SKM-1 (cell line): Measurements from ENCODE around the gene SETMAR.
"Not testable (repeated sequence)": the region's sequence is repeated elsewhere in the genome, so short reads cannot be mapped to it uniquely, and the experiment has no call there.

Experiments
- DNase-seq: peaks from one replicate; lab custom pipeline; 2025; ENCODE audit not compliant: unreplicated experiment; lab: John Stamatoyannopoulos, UW

Gene SETMAR

DNA sequence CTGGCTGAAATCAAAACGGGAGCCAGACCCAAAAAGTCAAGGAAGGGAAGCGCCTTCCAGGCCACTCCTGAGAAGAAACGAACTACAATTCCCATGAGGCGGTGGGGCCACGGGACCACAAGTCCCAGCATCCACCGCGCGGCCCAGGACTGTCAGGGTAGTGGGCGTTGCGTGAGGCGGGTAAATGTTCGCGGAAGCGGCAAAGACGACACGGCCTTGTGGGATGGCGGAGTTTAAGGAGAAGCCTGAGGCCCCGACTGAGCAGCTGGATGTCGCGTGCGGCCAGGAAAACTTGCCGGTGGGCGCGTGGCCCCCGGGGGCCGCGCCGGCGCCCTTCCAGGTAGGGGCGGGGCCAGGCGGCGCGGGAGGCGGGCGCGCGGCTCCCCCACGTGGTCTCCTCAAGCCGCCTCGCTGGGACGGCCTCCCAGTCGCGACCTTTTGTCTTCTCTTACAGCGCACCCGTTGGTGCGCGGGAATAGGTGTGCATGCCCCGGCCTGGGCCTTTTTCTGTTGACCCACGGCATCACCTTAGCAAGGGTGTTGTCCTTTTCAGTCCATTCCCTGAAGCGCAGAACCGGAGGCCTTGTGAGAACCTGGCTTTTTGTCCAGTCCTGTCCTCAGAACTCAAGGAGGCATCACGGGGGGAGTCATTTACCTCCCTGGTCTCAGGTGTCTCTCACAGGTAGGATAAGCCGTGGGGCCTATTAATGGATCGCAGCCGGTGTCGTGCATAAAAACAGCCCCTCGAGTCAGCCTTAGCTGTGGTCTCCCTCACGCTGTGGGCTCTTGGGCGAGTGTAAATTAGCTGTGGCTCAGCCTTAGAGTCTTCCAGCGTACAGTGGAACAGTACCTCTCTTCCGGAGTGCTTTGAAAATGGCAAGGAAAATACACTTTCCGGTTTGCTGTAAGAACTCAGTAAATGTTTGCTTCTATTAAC lies at the start of gene SETMAR:
Gene SETMAR, plus strand, starts transcription at position 183 of the 937 bp plus-strand sequence. Its CDS starts 2 bp downstream, at position 185.
- DNase-seq, result peak; percentile 71

DNA sequence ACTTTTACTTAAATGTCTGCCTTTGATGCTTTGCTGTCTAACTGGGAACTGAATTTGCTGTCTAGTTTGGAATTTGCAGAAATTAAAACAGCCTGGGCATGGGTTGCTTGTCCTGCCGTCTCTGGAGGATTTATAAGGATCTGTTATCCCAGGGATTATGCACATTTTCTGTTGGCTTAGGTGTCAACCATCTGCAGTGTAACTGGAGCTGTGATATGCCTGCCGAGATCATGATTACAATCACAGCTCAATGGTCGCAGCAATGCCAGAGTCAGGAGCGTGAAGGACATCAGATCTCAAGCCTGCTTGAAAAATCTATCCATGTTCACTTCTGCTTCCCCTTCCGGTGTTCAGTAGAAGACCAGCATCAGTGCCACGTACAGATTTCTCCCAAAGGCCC lies 41.8 kb upstream of the SETMAR start:
- DNase-seq, result no peak

GRCh38 chr3:4264040-4264439 lies 39.1 kb upstream of the SETMAR start:
- no peak for DNase-seq

GRCh38 chr3:4270720-4271119 lies 32.4 kb upstream of the SETMAR start:
- DNase-seq, result no peak

GRCh38 chr3:4271834-4272233 lies 31.3 kb upstream of the SETMAR start:
- no peak for DNase-seq

DNA sequence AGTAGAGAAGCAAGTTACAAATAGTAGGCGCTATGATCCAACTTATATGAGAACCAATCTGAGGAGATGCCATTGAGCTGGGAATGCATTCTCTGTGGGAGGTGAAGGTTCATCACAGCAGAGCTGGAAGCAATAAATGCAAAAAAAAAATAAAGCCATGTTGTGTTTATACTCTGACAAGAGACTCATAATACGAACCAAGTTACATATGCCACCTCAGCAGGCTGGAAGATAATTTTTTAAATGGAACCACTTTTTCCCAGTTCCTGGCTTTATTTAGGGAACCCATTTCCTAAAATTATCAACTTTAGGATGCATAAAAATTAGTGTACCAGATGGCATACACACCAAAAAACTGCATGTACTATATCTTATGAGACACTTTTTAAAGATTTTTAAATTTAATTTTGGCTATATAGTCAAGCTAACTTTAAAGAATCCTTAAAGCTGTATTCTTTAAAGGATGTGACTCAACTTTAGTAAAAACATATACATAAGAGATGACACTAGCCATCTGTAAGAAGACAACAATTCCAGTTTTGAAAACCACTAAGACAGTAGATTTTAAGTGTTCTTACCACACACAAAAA lies 23.6 kb upstream of the SETMAR start:
- no peak for DNase-seq

DNA sequence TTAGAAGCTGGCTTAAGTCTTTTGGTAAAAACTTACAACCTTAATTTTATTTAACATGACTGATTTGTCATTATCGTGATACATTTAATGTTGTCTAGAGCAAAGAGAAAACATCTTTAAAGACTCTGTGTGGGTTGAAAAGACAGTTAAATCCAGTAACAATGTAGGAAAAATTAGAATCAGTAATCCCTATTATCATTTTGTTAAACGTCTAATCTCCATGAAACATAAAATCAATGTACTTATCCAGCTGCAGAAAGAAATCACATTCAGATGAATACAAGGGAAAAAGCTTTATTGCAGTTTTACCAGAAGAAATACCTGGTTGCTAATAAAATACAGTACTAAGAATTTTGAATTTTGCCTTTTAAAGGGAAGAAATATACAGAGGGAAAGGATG lies 21.2 kb upstream of the SETMAR start:
- no peak for DNase-seq

GRCh38 chr3:4284865-4285264 lies 18.3 kb upstream of the SETMAR start:
- no peak for DNase-seq

DNA sequence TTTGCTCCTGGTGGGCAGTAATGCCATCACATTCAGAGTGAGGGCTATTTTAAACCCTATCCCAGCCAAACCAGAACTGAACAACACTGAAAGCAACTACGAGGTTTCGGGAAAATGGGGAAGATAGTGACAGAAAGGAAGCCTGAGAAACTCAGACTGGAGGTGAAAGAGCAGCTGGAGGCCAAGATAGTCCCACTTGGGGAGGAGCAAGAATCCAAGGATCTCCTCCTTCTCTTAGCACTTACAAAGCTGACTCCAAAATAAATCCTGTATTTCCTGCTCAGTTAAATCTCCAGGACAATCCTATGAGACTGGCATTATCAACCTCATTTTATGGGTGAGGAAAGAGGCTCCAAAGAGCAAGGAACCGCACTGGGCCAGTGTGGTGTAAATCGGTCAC lies 14.1 kb upstream of the SETMAR start:
- no peak for DNase-seq

DNA sequence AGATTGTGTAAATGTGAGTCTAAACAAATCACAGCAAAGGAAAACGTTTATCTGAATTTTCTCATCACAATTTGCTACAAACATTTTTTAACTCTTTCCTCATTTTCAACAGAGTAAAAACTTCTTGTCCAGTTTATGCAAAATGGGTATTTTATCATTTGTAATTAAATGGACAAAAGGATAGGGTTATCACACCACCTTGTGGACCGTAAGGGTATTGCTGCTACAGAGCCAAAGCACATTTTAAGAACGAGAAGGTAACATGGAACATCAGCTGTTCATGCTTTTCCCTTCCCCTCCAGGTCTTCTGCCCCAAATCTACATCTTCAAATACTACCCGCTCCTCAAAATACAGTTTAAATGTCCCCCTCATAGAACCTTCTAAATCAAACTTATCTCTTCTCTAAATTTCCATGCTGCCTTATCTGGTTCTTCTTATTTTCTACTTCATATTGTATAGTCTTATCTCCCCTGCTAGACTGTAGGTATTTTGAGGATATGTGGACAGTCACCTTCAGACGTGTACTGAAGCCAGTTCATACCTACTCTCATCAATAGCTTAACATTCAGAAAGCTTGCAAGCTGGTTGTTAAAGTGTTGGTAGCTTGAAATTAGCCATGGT lies 12.8 kb upstream of the SETMAR start:
- peak; percentile 59 for DNase-seq

DNA sequence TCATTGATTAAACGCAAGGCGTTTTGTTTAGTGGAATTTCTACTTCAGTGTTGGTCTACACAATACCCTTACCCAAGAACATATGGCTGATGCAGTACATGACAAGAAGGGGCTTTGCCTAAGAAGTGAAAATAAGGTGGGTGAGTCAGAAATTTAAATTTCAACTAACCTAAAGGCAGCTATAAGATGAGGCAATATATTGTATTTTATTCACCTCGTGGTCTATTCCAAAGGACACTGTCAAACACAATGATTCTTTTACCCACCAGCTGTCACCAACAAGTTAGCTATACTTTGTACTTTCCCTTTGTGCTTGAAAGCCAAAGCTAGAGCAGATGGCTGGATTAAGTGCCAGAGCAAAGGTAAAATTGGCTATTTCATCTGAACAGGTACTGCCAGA lies 10.9 kb upstream of the SETMAR start:
- no peak for DNase-seq

DNA sequence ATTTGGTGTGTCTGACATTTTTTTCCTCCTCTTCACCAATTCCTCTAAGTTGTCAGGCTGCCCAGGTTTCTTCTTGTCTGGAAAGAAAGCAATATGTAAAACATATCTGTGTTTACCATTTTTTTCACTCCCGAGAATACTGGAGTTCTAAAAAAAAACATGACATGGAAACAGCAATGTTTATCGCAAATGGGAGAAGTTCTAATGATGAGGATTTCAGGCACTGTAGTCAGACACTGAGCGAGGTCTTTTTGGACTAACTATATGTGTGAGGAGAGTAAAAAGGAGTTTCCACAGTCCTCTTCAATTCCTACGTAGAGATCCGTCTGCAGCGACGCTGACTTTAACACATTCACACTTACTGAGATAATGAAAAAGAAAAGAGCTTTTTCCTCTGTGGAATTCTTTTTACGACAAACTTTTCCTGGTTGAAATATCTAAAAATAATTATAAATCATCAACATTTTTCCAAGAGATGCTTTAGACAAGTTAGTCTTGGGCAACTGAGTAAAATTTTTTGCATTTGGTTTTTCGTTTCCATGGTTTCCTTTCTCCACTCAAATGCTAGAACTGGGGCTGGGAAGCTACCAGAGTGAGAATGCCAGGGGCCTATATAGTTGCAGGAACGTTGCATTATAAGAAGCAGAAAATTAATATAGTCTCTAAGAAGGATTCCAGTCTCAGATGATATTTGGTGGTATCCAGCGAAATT lies 8.4 kb upstream of the SETMAR start:
- no peak for DNase-seq

DNA sequence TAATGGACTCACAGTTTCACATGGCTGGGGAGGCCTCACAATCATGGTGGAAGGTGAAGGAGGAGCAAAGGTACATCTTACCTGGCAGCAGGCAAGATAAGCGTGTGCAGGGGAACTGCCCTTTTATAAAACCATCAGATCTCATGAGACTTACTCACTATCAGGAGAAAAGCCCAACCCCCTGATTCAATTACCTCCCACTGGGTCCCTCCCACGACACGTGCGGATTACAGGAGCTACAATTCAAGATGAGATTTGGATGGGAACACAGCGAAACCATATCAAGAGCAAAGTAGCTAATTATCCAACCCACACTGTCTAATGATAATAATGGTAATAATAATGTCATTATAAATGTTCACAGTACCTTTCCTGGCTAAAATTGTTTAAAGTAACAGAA lies 6.7 kb upstream of the SETMAR start:
- not testable (repeated sequence) for DNase-seq

- no peak for DNase-seq
Observed at GRCh38 chr3:4297486-4297885, 5.7 kb upstream of the SETMAR start.

DNA sequence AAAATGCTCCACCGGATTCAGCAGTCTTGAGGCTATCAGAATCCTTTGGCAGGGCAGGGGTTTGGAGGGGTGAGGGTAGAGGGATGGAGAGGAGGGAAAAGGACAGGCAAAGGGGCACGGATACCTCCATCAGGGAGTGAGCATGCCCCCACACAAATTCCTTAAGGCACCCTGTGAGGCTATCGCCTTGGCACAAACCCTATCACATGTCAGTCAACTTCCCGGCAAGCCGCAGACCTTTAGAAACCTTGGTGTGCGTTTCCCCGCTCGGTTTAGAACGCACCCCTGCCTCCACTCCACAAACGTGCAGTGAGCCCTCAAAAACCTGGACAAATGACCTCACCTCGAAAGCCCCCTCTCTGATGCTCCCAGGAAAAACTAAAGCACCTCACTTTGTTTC lies 422 bp upstream of the SETMAR start:
- DNase-seq, result no peak

- not testable (repeated sequence) for DNase-seq
Observed at GRCh38 chr3:4305210-4305609, 2.0 kb downstream of the SETMAR start.

DNA sequence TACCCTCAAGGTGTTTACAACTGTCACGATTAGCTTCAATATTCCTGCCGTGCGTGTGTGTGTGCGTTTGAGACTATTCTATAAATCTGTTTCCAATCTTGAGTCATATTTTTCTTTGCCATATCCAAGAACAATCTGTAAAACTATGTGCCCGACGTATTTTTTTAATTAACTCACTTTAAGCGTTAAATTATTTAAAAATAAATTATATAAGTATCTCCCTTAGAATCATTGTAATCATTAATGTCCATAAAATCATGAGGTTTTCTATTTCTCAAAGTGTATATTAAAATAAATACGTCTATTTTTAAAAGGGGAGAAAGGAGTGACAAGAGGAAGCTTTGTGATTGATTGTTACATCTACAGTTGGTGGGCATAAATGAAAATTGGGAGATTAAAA lies 2.9 kb downstream of the SETMAR start:
- no peak for DNase-seq

- no peak for DNase-seq
Observed at GRCh38 chr3:4306860-4307259, 3.7 kb downstream of the SETMAR start.

DNA sequence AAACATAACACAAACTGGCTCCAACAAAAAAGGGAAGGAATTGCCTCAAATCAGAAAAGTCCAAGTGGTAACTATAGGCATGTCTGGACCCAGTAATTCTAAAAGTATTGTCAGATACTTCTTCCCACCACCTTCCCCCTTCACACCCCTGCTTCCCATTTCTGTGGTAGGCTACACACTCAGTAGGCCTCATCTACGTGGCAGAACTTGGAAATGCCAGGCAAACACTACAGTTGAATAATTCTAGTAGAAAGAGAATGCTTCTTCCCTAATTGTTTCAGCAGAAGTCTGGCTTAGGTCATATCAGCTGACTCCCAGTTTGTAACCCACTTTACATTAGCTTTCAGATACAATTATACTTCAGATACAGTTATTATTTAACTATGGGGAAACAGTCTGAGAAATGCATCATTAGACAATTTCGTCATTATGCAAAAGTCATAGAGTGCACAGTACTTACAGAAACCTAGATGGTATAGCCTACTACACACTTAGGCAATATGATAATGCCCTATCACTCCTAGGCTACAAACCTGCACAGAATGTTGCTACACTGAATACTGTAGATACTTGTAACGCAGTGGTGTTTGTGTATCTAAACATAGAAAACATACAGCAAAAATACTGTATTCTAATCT lies 6.4 kb downstream of the SETMAR start:
- no peak for DNase-seq

DNA sequence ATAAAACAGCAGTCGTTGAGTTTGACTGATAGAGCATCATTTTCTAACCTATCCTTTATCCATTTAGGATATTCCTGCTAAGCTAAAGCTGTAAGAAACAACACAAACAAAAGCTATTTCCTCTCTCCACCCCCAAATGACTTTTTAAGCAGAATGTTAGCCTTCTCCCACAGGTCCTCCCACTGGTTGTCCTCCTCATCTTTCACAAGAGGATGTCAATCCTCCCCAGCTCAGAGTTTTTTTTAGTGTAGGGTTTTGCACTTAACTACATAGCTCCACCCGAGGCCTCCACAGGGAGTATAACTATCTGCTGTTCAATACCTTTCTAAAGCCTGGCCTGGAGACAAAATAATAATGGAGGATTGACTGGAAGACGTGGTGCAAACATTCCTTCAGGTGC lies 7.8 kb downstream of the SETMAR start:
- no peak for DNase-seq

GRCh38 chr3:4311496-4311895 lies 8.3 kb downstream of the SETMAR start:
- DNase-seq, result no peak
